Measurements from ENCODE around the gene GPC5. TPM values are rescaled to one million over a fixed set of nuclear protein-coding genes. Genes with fewer than 3 reads are reported as not detected.

Gene GPC5
- total RNA-seq, 4 donors from 2014 or later: 0.47 TPM; not detected in 3

DNA sequence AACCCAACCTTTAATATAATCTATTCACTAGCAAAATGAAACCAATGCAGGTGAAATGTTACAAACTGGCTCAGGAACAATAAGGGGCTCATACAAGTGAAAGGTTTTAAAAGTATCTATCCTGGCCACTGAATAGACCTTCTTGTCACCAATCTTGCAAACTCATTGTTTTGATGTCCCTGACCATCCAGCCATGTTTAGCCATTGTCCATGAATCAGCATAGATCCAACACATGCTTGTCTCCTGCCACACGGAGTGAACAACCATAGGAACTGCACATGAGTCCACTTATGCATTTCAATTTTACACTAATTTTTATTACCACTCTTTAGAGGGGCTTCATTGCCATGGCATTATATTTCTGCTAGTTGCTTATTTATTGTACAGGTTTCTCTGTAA is 331.4 kb downstream of the GPC5 start:
- Histone ChIP-seq H3K4me3 (no peak overlapping the region), H3K27ac (no peak overlapping the region), H3K4me1 (no peaks in the 10 kb centered on the region), H3K27me3 (no peaks in the 10 kb centered on the region), H3K36me3 (no peaks in the 10 kb centered on the region), H3K9me3 (no peaks in the 10 kb centered on the region)
- ATAC-seq: no peak
- 88% methylated on average over 1 of the region's 1 CpG; no CpG with 5 or more reads in 1 of the 2 donors for WGBS, 2 donors (ENCODE audit: low coverage in 1 of 2)
- TF ChIP-seq EP300 (IDR thresholded peaks at IDR 0.05) (no peak), POLR2A (IDR thresholded peaks at IDR 0.05) (no peak), CTCF (IDR thresholded peaks at IDR 0.05) (no peak), POLR2AphosphoS5 (IDR thresholded peaks at IDR 0.05) (no peak)

DNA sequence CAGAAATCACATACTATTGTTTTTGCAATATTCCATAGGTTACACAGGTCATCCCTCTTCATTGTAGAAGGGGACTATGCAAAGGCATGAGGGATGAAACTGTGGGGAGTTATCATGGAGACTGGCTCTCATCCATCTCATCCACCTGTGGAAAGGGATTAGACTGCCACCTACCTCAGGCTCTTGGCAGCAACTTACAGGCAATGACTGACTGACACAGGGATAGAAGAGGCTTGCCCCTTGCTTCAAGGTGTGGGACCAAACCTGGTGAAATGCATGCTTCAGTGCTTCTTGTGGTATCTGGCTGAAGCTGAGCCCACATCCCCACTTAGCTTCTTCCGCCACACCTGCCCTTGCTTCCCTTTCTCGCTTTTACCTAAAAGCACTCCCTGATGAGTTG is 341.3 kb downstream of the GPC5 start:
- no peak for ATAC-seq
- Histone ChIP-seq H3K9me3 (peaks cover 0 to 4% (median 0%) of the 10 kb centered on the region in 3 donors), H3K4me3 (no peak overlapping the region), H3K4me1 (no peaks in the 10 kb centered on the region), H3K36me3 (no peaks in the 10 kb centered on the region), H3K27ac (no peak overlapping the region), H3K27me3 (no peaks in the 10 kb centered on the region)
- no peak for TF ChIP-seq EP300 (IDR thresholded peaks at IDR 0.05)
- TF ChIP-seq CTCF (IDR thresholded peaks at IDR 0.05): no peak
- TF ChIP-seq POLR2A (IDR thresholded peaks at IDR 0.05): no peak
- WGBS, 2 donors (ENCODE audit: low coverage in 1 of 2): 90% methylated on average over 2 of the region's 2 CpGs; no CpG with 5 or more reads in 1 of the 2 donors

DNA sequence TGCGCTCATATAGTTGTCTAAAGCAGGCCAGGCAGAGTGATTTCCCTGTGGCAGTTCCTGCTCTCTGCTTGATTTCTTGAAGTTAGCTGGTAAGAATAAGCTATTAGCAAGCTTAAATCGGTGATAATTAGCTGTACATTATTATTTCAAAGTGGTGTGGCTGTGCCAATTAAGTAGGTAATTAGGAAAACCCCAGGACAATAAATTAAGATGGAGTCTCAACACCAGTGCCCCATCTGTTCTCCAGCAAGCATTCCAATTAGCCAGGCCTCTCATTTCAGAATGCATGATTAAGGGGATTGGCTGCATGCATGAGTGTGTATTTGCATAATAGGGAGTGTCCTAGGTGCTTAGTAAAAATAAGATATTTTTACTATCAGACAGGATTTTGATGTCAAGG is 342.3 kb downstream of the GPC5 start:
- Histone ChIP-seq H3K27ac (no peak overlapping the region), H3K4me3 (no peak overlapping the region), H3K9me3 (peaks cover 0 to 4% (median 0%) of the 10 kb centered on the region in 3 donors), H3K27me3 (no peaks in the 10 kb centered on the region), H3K4me1 (no peaks in the 10 kb centered on the region), H3K36me3 (no peaks in the 10 kb centered on the region)
- TF ChIP-seq POLR2AphosphoS5 (IDR thresholded peaks at IDR 0.05) (no peak), CTCF (IDR thresholded peaks at IDR 0.05) (no peak), EP300 (IDR thresholded peaks at IDR 0.05) (no peak), POLR2A (IDR thresholded peaks at IDR 0.05) (no peak)
- ATAC-seq: no peak
- 72 to 78% methylated on average over 2 of the region's 2 CpGs for WGBS, 2 donors (ENCODE audit: low coverage in 1 of 2)

- Histone ChIP-seq H3K27ac (no peak overlapping the region), H3K9me3 (peaks cover 0 to 4% (median 0%) of the 10 kb centered on the region in 3 donors), H3K4me3 (no peak overlapping the region), H3K27me3 (no peaks in the 10 kb centered on the region), H3K36me3 (no peaks in the 10 kb centered on the region), H3K4me1 (no peaks in the 10 kb centered on the region)
- ATAC-seq: no peak
- no peak for TF ChIP-seq POLR2A (IDR thresholded peaks at IDR 0.05)
- TF ChIP-seq POLR2AphosphoS5 (IDR thresholded peaks at IDR 0.05): no peak
- TF ChIP-seq CTCF (IDR thresholded peaks at IDR 0.05): no peak
- TF ChIP-seq EP300 (IDR thresholded peaks at IDR 0.05): no peak
- 57 to 71% methylated on average over 2 of the region's 2 CpGs for WGBS, 2 donors (ENCODE audit: low coverage in 1 of 2)
Observed at GRCh38 chr13:91741925-91742324, 343.5 kb downstream of the GPC5 start.

GRCh38 chr13:91744284-91744683 is 345.9 kb downstream of the GPC5 start:
- no peak overlapping the region for H3K4me3 ChIP-seq
- H3K4me1 ChIP-seq: no peaks in the 10 kb centered on the region
- TF ChIP-seq EP300 (IDR thresholded peaks at IDR 0.05) (no peak), POLR2A (IDR thresholded peaks at IDR 0.05) (no peak), CTCF (IDR thresholded peaks at IDR 0.05) (no peak), POLR2AphosphoS5 (IDR thresholded peaks at IDR 0.05) (no peak)
- peaks cover 0 to 3% (median 0%) of the 10 kb centered on the region in 3 donors for H3K9me3 ChIP-seq
- H3K27me3 ChIP-seq: no peaks in the 10 kb centered on the region
- no peak for ATAC-seq
- H3K27ac ChIP-seq: no peak overlapping the region
- H3K36me3 ChIP-seq: no peaks in the 10 kb centered on the region
